HEK293T (cell line): Measurements from ENCODE around the gene NSUN5.
"Not testable (repeated sequence)": the region's sequence is repeated elsewhere in the genome, so short reads cannot be mapped to it uniquely, and the experiment has no call there.

Experiments used
- CTCF ChIA-PET: fragments of 350-600 bp; formaldehyde crosslinking; extraction: SDS; loops from one replicate; lab custom pipeline; 2021; ENCODE audit warnings: antibody characterized with exemption, inconsistent platforms; lab: Yijun Ruan, JAX
- POLR2A ChIA-PET: fragments of 350-600 bp; formaldehyde crosslinking; extraction: SDS; loops from one replicate; lab custom pipeline; 2020; ENCODE audit warnings: antibody characterized with exemption, inconsistent platforms; lab: Yijun Ruan, JAX
- DNase-seq: peaks from one replicate; pipeline ENCODE4 v3.0.0; 2012; ENCODE audit warnings: mixed read lengths; ENCODE audit errors: extremely low spot score

The NSUN5 gene

GRCh38 chr7:73262416-73262815, 46.2 kb downstream of the NSUN5 start:
- DNase-seq, CTCF ChIA-PET, POLR2A ChIA-PET: not testable (repeated sequence)
